Mammary epithelial cell (primary cell): Measurements from ENCODE around the gene ATF6.

Source experiments
- EZH2 ChIP-seq: IDR thresholded peaks from 2 replicates; pipeline ENCODE4 v1.6.1; 2012; ENCODE audit warnings: low read length, inconsistent platforms, borderline replicate concordance
- TF ChIP-seq, protein P1 (sequence below), 2 donors: IDR thresholded peaks in 1 of 2; conservative IDR thresholded peaks in 1 of 2; 2 replicates each; pipeline ENCODE4 v1.5.1; 2011 to 2012; ENCODE audit warnings: inconsistent platforms in 2 of 2, low read length in 2 of 2, mild to moderate bottlenecking in 2 of 2, control low read depth in 1 of 2, low read depth in 1 of 2; ENCODE audit not compliant: insufficient read depth in 1 of 2; ENCODE audit errors: extremely low read depth in 1 of 2

- TF ChIP-seq, protein P1, sequence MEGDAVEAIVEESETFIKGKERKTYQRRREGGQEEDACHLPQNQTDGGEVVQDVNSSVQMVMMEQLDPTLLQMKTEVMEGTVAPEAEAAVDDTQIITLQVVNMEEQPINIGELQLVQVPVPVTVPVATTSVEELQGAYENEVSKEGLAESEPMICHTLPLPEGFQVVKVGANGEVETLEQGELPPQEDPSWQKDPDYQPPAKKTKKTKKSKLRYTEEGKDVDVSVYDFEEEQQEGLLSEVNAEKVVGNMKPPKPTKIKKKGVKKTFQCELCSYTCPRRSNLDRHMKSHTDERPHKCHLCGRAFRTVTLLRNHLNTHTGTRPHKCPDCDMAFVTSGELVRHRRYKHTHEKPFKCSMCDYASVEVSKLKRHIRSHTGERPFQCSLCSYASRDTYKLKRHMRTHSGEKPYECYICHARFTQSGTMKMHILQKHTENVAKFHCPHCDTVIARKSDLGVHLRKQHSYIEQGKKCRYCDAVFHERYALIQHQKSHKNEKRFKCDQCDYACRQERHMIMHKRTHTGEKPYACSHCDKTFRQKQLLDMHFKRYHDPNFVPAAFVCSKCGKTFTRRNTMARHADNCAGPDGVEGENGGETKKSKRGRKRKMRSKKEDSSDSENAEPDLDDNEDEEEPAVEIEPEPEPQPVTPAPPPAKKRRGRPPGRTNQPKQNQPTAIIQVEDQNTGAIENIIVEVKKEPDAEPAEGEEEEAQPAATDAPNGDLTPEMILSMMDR (conservative IDR thresholded peaks at IDR 0.05 in 1 of 2, IDR thresholded peaks at IDR 0.05 in 1 of 2; ENCODE audit: extremely low read depth in 1 of 2, insufficient read depth in 1 of 2, low read depth in 1 of 2, low read length in 2 of 2), result no peak
- TF ChIP-seq EZH2, result no peak
These were observed 74.2 kb downstream of the ATF6 start for GRCh38 chr1:161840363-161840762.
